GM12864 (cell line): ENCODE data around the gene EVA1A.

Source experiments
- DNase-seq: peaks from one replicate; pipeline ENCODE4 v3.0.0-alpha.2; 2011; ENCODE audit warnings: low read depth
- H3K4me3 ChIP-seq: 2 replicates; pipeline ENCODE4 v1.5.1; 2011; ENCODE audit warnings: mild to moderate bottlenecking, low read depth, low read length, control low read depth
- TF ChIP-seq, protein P1 (sequence below): IDR thresholded peaks from 2 replicates; pipeline ENCODE4 v1.5.1; 2011; ENCODE audit warnings: low read depth, mild to moderate bottlenecking, moderate library complexity, low read length, control low read depth, inconsistent platforms; ENCODE audit errors: missing control alignments

EVA1A gene

GRCh38 chr2:75606761-75607399 is 46.1 kb upstream of the EVA1A start:
- no peak for DNase-seq
- TF ChIP-seq, protein P1, sequence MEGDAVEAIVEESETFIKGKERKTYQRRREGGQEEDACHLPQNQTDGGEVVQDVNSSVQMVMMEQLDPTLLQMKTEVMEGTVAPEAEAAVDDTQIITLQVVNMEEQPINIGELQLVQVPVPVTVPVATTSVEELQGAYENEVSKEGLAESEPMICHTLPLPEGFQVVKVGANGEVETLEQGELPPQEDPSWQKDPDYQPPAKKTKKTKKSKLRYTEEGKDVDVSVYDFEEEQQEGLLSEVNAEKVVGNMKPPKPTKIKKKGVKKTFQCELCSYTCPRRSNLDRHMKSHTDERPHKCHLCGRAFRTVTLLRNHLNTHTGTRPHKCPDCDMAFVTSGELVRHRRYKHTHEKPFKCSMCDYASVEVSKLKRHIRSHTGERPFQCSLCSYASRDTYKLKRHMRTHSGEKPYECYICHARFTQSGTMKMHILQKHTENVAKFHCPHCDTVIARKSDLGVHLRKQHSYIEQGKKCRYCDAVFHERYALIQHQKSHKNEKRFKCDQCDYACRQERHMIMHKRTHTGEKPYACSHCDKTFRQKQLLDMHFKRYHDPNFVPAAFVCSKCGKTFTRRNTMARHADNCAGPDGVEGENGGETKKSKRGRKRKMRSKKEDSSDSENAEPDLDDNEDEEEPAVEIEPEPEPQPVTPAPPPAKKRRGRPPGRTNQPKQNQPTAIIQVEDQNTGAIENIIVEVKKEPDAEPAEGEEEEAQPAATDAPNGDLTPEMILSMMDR, result no peak

GRCh38 chr2:75605770-75606529 is 45.2 kb upstream of the EVA1A start:
- TF ChIP-seq, protein P1, result no peak
- DNase-seq, result no peak
- no peak overlapping the region for H3K4me3 ChIP-seq

More at GRCh38 chr2:75606761-75607399, 46.1 kb upstream of the EVA1A start:
- no peak overlapping the region for H3K4me3 ChIP-seq

- TF ChIP-seq, protein P1, result no peak
- no peak for DNase-seq
Observed at GRCh38 chr2:75604484-75604883, 43.7 kb upstream of the EVA1A start.

DNA sequence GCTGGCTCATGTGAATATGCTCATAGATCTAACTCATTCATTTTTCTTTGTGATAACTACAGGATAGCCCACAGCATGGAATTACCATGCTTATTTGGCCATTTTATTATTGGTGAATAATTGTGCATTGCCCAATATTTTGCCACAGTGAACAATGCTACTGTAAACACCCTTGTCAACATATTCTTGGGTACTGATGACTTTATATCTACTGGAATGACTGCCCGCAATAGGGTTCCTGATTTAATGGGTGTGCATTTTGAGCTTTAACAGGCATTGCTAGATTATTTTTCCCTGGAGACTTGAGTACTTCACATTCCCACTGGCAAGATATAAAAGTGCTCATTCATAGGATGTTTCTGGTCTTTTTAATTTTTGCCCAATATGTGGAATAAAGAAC is 42.7 kb upstream of the EVA1A start:
- DNase-seq, result no peak
- H3K4me3 ChIP-seq, result no peak overlapping the region
- TF ChIP-seq, protein P1, result no peak

More at GRCh38 chr2:75604484-75604883, 43.7 kb upstream of the EVA1A start:
- H3K4me3 ChIP-seq, result no peak overlapping the region

DNA sequence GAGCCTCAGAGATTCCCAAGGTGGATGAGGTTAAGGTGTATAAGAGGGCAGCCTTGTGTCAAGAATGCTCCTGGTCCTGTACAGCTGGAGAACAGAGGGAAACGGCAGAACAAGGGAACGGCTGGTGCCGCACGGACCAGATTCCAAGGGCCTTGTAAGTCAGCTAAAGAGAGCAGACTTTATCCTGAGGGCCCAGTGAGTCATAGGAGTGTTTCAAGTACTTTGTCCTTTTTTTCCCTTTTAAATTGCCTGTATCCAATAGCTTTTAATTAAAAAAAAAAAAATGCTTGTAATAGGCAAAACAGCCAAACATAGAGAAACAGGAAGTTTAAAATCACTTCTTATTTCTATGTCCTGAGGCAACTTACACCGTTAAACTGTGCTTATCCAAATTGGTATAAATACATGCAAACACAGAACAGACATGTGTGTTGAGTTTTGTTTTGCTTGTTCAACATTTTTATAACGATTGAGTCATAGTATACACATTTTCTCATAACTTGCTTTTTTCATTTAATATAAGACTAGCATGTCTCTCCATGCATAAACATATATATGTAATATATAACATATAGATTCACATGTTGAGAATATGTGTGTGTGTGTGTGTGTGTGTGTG is 42.1 kb upstream of the EVA1A start:
- no peak for DNase-seq
- no peak overlapping the region for H3K4me3 ChIP-seq

GRCh38 chr2:75600461-75601011 is 39.8 kb upstream of the EVA1A start:
- DNase-seq, result no peak
- TF ChIP-seq, protein P1, result no peak
- no peak overlapping the region for H3K4me3 ChIP-seq

More for the DNA sequence above, 42.1 kb upstream of the EVA1A start:
- TF ChIP-seq, protein P1, result no peak
